Activated T-cell treated with anti-CD3 and anti-CD28 coated beads, Interleukin-2, amount 50 U/mL, for 72 hours (primary cell): ENCODE results near the gene TGM4. TPM values are rescaled to one million over a fixed set of nuclear protein-coding genes. Genes with fewer than 3 reads are reported as not detected.

Experiments used
- ATAC-seq, 2 donors: fragments of 150-1000 bp; cut with Tn5 transposase; replicated peaks in 1 of 2; 2 replicates each; pipeline ENCODE4 v1.10.0; 2021; ENCODE audit warnings: moderate library complexity in 2 of 2, mild to moderate bottlenecking in 1 of 2
- DNase-seq, 2 donors: peaks; one replicate each; pipeline ENCODE4 v3.0.0; 2021 to 2022; ENCODE audit warnings: mixed read lengths in 1 of 2
- H3K27ac Mint-ChIP-seq: one replicate; pipeline ENCODE4 v1.8.0; 2022; ENCODE audit warnings: mild to moderate bottlenecking, moderate library complexity, mixed read lengths
- H3K27me3 Mint-ChIP-seq: one replicate; pipeline ENCODE4 v1.8.0; 2022; ENCODE audit warnings: low read depth, mixed read lengths
- H3K36me3 Mint-ChIP-seq, 2 donors: one replicate each; pipeline ENCODE4 v1.8.0; 2022; ENCODE audit warnings: mixed read lengths in 2 of 2, mild to moderate bottlenecking in 1 of 2; ENCODE audit not compliant: insufficient read depth in 2 of 2
- H3K4me1 Mint-ChIP-seq: one replicate; pipeline ENCODE4 v1.8.0; 2022; ENCODE audit warnings: low read depth, mixed read lengths
- H3K4me3 Mint-ChIP-seq, 2 donors: one replicate each; pipeline ENCODE4 v1.8.0; 2022; ENCODE audit warnings: mild to moderate bottlenecking in 2 of 2, mixed read lengths in 2 of 2, moderate library complexity in 2 of 2
- H3K9me3 Mint-ChIP-seq, 2 donors: one replicate each; pipeline ENCODE4 v1.8.0; 2022; ENCODE audit warnings: mixed read lengths in 2 of 2
- total RNA-seq, 2 donors: library from RNA; stranded (reverse); gene quantifications; one replicate each; pipeline ENCODE4 v1.2.3, GENCODE V29; 2022

TGM4 gene
- total RNA-seq, 2 donors from 2014 or later = not detected

- Mint-ChIP-seq H3K27me3 (peaks cover 12% of the 10 kb centered on the region), H3K4me1 (no peaks in the 10 kb centered on the region), H3K27ac (no peak overlapping the region), H3K9me3 (no peaks in the 10 kb centered on the region), H3K36me3 (no peaks in the 10 kb centered on the region), H3K4me3 (no peak overlapping the region)
- DNase-seq (no peak), ATAC-seq (no peak)
Observed at GRCh38 chr3:44887101-44887500, 12.7 kb downstream of the TGM4 start.

- Mint-ChIP-seq H3K4me3 (no peak overlapping the region), H3K27ac (no peak overlapping the region), H3K27me3 (peaks cover 12% of the 10 kb centered on the region), H3K4me1 (no peaks in the 10 kb centered on the region), H3K36me3 (no peaks in the 10 kb centered on the region), H3K9me3 (no peaks in the 10 kb centered on the region)
- no peak for DNase-seq
- no peak for ATAC-seq
Observed at GRCh38 chr3:44890258-44890657, 15.8 kb downstream of the TGM4 start.

DNA sequence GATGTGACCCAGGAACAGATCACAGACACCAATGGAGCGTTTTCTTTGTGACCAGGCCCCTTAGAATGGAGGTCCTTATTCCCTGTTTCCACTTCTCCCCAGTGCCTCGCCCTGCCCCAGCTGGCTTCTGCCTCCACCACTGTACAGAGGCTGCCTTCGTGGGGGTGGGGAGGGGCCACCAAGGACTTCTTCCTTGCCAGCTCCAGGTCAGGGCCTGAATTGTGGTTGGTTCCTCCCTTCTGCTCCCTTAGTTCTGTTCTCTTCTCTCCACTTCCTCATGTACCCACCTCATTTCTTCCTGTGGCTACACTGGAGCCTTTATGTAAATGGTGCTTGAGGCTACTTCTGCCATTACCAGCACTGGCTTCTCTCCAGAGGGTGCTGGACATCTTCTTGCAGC is 16.4 kb downstream of the TGM4 start:
- Mint-ChIP-seq H3K27me3 (peaks cover 12% of the 10 kb centered on the region), H3K9me3 (no peaks in the 10 kb centered on the region), H3K36me3 (no peaks in the 10 kb centered on the region), H3K27ac (no peak overlapping the region), H3K4me3 (no peak overlapping the region), H3K4me1 (no peaks in the 10 kb centered on the region)
- DNase-seq (no peak), ATAC-seq (no peak)

GRCh38 chr3:44892689-44893088 is 18.3 kb downstream of the TGM4 start:
- no peak overlapping the region for H3K4me3 Mint-ChIP-seq
- ATAC-seq (no peak), DNase-seq (no peak)
- no peaks in the 10 kb centered on the region for H3K36me3 Mint-ChIP-seq
- H3K27me3 Mint-ChIP-seq = no peaks in the 10 kb centered on the region
- H3K27ac Mint-ChIP-seq = no peak overlapping the region
- no peaks in the 10 kb centered on the region for H3K9me3 Mint-ChIP-seq
- H3K4me1 Mint-ChIP-seq = no peaks in the 10 kb centered on the region

GRCh38 chr3:44893097-44893496 is 18.7 kb downstream of the TGM4 start:
- no peaks in the 10 kb centered on the region for H3K36me3 Mint-ChIP-seq
- no peaks in the 10 kb centered on the region for H3K9me3 Mint-ChIP-seq
- H3K27me3 Mint-ChIP-seq = no peaks in the 10 kb centered on the region
- H3K4me3 Mint-ChIP-seq = no peak overlapping the region
- H3K27ac Mint-ChIP-seq = no peak overlapping the region
- no peaks in the 10 kb centered on the region for H3K4me1 Mint-ChIP-seq
- ATAC-seq (no peak), DNase-seq (no peak)

DNA sequence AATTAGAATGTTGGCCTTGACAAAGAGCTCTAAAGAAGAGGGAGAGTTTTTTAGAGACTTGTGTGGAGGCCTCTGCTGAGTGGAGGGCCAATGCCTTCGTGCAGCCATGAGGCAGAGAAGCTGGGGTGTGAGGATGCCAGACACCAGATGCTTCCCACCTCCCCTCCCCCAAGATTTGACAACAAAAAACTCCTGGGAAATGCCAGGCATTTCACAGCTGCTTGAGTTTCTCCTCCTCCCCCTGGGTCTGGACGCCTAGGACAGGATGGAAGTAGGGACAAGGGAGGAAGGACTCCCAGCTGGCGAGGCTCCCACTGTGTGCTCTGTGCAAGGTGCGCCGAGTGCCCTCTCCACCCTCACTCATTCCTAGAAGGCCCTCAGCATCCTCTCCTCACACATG is 20.1 kb downstream of the TGM4 start:
- H3K27me3 Mint-ChIP-seq = no peaks in the 10 kb centered on the region
- H3K4me1 Mint-ChIP-seq = peaks cover under 1% of the 10 kb centered on the region
- H3K36me3 Mint-ChIP-seq = no peaks in the 10 kb centered on the region
- no peak for ATAC-seq
- no peaks in the 10 kb centered on the region for H3K9me3 Mint-ChIP-seq
- DNase-seq = no peak
- no peak overlapping the region for H3K27ac Mint-ChIP-seq
- no peak overlapping the region for H3K4me3 Mint-ChIP-seq

DNA sequence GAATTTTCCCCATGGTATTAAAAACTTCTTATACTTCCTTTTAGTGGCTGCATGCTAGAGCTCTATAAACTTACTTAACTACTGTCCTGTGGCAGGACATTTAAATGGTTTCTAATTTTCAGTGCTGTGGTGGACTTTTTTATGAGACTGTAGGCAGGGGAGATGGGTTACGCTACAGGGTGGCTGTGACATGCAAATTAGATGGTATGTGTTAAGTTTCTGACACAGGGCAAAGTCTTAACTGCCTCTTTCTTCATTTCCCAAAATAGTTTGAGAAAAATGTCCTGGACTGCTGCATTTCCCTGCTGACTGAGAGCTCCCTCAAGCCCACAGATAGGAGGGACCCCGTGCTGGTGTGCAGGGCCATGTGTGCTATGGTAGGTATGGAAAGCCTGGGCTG is 22.0 kb downstream of the TGM4 start:
- no peaks in the 10 kb centered on the region for H3K27me3 Mint-ChIP-seq
- no peaks in the 10 kb centered on the region for H3K9me3 Mint-ChIP-seq
- DNase-seq = no peak
- H3K4me3 Mint-ChIP-seq = no peak overlapping the region
- ATAC-seq = no peak
- H3K4me1 Mint-ChIP-seq = peaks cover 11% of the 10 kb centered on the region
- no peaks in the 10 kb centered on the region for H3K36me3 Mint-ChIP-seq
- no peak overlapping the region for H3K27ac Mint-ChIP-seq

DNA sequence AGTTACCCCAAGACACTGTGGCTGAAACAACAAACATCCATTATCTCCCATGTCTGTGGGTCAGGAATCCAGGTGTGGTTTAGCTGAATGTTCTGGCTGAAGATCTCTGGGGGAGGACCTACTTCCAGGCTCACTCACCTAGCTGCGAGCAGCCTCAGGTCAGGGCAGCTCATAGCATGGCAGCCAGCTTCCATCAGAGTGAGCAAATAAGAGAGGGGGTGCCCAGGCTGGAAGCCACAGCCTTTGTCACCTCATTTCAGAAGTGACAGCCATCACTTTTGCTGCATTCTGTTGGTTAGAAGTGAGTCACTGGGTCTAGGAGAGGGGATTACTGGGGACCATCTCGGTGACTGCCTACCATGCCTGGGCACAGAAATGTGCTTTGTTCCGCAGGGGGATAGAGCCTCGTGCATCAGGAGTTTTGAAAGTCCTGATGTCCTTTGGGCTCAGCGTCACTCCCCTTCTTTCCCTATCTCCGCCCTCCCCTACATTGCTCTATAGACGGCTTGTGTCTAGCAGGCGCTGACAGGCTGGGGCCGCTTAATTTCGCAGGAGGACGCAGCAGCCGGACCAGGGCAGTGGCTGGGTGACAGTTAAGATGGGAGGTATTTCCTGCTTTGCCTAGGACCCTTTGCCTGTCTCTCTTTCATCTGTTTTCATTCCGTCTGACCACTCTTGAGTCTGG is 25.4 kb downstream of the TGM4 start:
- Mint-ChIP-seq H3K27me3 (no peaks in the 10 kb centered on the region), H3K36me3 (no peaks in the 10 kb centered on the region), H3K27ac (no peak overlapping the region), H3K4me3 (no peak overlapping the region), H3K4me1 (peaks cover 11% of the 10 kb centered on the region), H3K9me3 (no peaks in the 10 kb centered on the region)
- ATAC-seq (peak; percentile 93 to 96), DNase-seq (peak; percentile 23 to 39)

DNA sequence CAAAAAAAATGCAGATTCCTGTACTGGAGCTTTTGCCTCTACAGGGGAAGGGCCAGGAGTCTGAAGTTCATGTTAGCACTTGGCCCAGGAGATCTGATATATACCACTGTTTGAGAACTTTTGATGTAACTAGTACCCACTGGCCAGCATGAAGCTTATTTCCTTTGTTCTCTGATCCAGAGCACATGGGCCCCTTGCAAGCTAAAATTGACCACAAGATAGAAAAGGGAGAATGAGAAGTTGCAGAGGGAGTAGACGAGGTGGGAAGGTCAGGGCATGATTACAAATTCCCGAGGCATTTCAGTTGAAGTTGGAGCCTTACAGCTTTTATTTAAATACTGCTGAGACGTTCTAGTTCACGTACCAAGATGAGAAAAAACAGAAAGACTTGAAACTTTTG is 28.2 kb downstream of the TGM4 start:
- H3K27me3 Mint-ChIP-seq = peaks cover 3% of the 10 kb centered on the region
- H3K4me1 Mint-ChIP-seq = peaks cover 19% of the 10 kb centered on the region
- DNase-seq (no peak), ATAC-seq (no peak)
- H3K36me3 Mint-ChIP-seq = no peaks in the 10 kb centered on the region
- no peak overlapping the region for H3K27ac Mint-ChIP-seq
- H3K4me3 Mint-ChIP-seq = no peak overlapping the region
- no peaks in the 10 kb centered on the region for H3K9me3 Mint-ChIP-seq

DNA sequence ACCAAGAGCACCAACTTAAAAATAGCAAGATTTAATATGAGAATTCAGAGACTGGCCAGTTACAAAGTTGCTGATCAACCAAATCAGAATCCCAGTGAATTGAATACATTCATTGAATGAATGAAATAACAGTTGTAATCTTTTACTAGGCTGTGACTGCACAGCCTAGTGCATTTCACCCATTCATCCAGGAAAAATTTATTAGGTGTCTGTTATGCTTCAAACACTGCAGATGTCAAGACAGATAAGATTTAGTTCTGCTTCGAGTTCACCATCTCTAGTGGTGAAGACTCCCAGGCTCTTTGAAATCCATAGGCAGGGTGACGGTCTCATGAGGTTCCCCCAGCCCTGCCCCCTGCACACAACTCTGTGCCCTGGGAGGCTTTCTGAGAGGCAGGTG is 28.9 kb downstream of the TGM4 start:
- Mint-ChIP-seq H3K36me3 (no peaks in the 10 kb centered on the region), H3K27me3 (peaks cover 10% of the 10 kb centered on the region), H3K9me3 (no peaks in the 10 kb centered on the region), H3K4me1 (peaks cover 19% of the 10 kb centered on the region), H3K4me3 (no peak overlapping the region), H3K27ac (no peak overlapping the region)
- ATAC-seq = no peak
- DNase-seq = no peak

GRCh38 chr3:44903751-44904150 is 29.3 kb downstream of the TGM4 start:
- Mint-ChIP-seq H3K27ac (no peak overlapping the region), H3K9me3 (no peaks in the 10 kb centered on the region), H3K4me1 (peaks cover 19% of the 10 kb centered on the region), H3K4me3 (no peak overlapping the region), H3K27me3 (peaks cover 12% of the 10 kb centered on the region), H3K36me3 (no peaks in the 10 kb centered on the region)
- ATAC-seq = no peak
- DNase-seq = no peak

GRCh38 chr3:44905446-44906157 is 31.2 kb downstream of the TGM4 start:
- ATAC-seq (no peak), DNase-seq (no peak)
- Mint-ChIP-seq H3K27ac (no peak overlapping the region), H3K27me3 (peaks cover 24% of the 10 kb centered on the region), H3K4me1 (peaks cover 9% of the 10 kb centered on the region), H3K36me3 (peaks cover 1% of the 10 kb centered on the region in 2 donors), H3K9me3 (no peaks in the 10 kb centered on the region), H3K4me3 (no peak overlapping the region)

DNA sequence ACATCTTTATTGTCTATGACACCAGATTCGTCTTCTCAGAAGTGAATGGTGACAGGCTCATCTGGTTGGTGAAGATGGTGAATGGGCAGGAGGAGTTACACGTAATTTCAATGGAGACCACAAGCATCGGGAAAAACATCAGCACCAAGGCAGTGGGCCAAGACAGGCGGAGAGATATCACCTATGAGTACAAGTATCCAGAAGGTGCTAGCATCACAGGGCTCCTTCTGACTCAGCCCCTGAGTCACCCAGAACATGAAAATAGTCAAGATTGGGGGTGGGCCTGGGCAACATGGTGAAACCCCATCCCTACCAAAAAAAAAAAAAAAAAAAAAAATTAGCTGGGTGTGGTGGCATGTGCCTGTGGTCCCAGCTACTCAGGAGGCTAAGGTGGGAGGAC is 32.6 kb downstream of the TGM4 start:
- H3K36me3 Mint-ChIP-seq = peaks cover 1% of the 10 kb centered on the region in 2 donors
- H3K27ac Mint-ChIP-seq = no peak overlapping the region
- peak; percentile 29 to 48 for DNase-seq
- H3K27me3 Mint-ChIP-seq = peaks cover 24% of the 10 kb centered on the region
- no peaks in the 10 kb centered on the region for H3K9me3 Mint-ChIP-seq
- peaks cover 9% of the 10 kb centered on the region for H3K4me1 Mint-ChIP-seq
- H3K4me3 Mint-ChIP-seq = no peak overlapping the region
- peak; percentile 92 to 93 for ATAC-seq

DNA sequence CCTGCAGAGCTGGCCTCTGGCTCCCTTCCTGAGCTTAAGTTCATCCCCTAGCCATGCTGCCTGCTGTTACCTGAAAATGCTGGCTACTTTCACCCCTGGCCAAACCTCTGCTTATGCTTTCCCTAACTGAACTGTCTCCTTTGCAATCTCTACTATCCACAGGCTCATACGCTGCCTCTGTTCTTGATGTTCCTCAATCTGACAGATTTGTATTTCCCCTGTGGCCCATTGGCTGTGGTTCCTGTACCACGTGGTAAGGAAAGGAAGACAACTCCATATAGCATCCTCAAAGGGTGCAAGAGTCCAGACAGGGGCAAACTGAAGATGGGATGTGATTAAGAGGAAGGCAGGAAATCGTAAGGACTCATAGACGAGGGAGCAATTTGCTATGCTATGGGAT is 33.2 kb downstream of the TGM4 start:
- ATAC-seq = no peak
- peaks cover 24% of the 10 kb centered on the region for H3K27me3 Mint-ChIP-seq
- no peak for DNase-seq
- no peaks in the 10 kb centered on the region for H3K9me3 Mint-ChIP-seq
- no peak overlapping the region for H3K27ac Mint-ChIP-seq
- H3K4me1 Mint-ChIP-seq = peaks cover 9% of the 10 kb centered on the region
- H3K36me3 Mint-ChIP-seq = peaks cover 1% of the 10 kb centered on the region in 2 donors
- H3K4me3 Mint-ChIP-seq = no peak overlapping the region
